ENCODE results near the gene EPHB1.
A peak's percentile ranks its signal among the peaks of the same experiment; 100 is the strongest.

The EPHB1 gene

DNA sequence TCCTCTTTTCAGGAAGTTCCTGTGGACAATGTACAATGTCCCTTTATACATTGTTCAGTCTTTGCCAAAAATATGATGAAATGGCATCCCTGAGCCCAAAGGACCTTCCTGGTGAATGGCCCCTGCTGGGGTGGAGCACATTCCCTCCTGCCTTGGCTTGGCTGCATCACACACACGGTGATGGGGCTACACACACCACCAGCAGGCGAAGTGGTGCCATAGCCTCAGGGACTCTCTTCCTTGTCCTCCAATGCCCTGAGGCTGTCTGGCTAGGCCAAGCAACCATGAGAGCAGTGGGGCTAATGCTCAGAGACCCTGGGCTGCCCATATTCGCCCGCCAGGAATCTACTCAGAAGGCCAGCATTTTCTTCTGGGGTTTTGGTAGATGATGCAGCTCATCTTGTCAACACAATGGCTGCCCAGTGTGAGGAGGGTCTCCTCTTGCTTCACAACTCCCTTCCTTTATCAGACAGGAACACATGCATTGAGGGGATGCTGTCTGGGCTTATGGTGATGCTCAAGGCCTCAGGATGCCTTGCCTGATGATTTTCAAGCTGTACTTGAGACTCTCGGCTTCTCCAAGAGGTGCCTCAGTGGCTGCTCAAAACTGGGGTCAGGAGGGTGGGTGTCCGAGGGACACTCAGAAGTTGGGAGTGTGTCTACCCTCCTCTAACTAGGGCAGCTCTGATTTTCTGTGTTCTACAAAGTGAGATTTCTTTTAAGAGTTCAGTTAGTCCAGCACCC is 40.9 kb upstream of the EPHB1 start:
- H3K9ac ChIP-seq (ENCODE audit: insufficient read length, low read depth) = no peak overlapping the region
- H3K36me3 ChIP-seq (ENCODE audit: insufficient read depth, insufficient read length, low read length) = no peaks in the 10 kb centered on the region
- TF ChIP-seq ZNF274 (IDR thresholded peaks at IDR 0.05; ENCODE audit: low read depth, low read length) (no peak), SUZ12 (IDR thresholded peaks at IDR 0.05; ENCODE audit: extremely low read depth, insufficient read depth, insufficient read length) (no peak), YY1 (IDR thresholded peaks at IDR 0.05; ENCODE audit: insufficient read depth, insufficient read length) (no peak)
- H3K9me3 ChIP-seq (ENCODE audit: insufficient read depth, low read length) = peaks cover 8% of the 10 kb centered on the region; the same call in 1 of the 2 replicates
- no peak for DNase-seq (ENCODE audit: low read depth, low spot score)
- no peak overlapping the region for H3K4me3 ChIP-seq (ENCODE audit: insufficient read length, low read depth)
- H3K4me1 ChIP-seq (ENCODE audit: insufficient read depth, insufficient read length) = no peaks in the 10 kb centered on the region
- no peaks in the 10 kb centered on the region for H3K27me3 ChIP-seq (ENCODE audit: insufficient read depth, insufficient read length)

DNA sequence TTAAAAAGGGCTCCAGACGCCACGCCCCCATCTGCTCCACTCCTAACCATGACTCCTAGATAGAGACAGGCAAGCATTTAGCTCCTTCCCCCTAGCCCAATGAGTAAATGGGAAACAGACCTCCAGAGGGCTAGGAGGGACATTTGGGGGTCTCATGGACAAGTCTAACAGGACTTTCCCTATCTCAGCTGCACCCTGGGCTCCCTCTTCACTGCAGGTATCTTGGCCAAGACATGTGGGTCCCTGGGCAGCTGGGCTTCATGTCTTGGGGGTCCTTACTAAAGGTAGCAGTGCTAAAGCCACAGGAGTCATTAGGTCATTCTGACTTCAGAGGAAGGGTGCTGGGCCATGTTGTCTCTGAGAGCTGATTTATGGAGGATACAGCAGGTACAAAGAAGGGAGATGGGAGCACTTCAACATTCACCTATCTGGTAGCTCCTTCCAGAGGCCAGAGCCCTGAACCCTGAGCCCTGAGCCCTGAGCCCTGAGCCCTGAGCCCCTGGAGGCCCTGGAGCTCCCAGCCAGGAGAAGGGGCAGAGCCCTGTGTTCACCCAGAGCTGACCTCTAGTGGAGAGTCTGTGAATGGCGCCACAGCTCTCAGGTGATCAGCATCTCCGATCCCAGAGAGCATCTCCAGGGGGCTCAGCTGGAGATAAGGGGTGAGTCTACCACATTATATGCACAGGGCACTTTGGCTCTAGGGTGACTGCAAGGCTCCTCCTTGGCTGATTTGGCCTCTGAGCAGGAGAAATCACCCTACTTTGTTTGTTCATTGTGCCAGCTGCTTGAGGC is 40.1 kb upstream of the EPHB1 start:
- TF ChIP-seq YY1 (IDR thresholded peaks at IDR 0.05; ENCODE audit: insufficient read depth, insufficient read length) (no peak), ZNF274 (IDR thresholded peaks at IDR 0.05; ENCODE audit: low read depth, low read length) (no peak), SUZ12 (IDR thresholded peaks at IDR 0.05; ENCODE audit: extremely low read depth, insufficient read depth, insufficient read length) (no peak)
- H3K4me1 ChIP-seq (ENCODE audit: insufficient read depth, insufficient read length) = no peaks in the 10 kb centered on the region
- no peak overlapping the region for H3K9ac ChIP-seq (ENCODE audit: insufficient read length, low read depth)
- no peaks in the 10 kb centered on the region for H3K27me3 ChIP-seq (ENCODE audit: insufficient read depth, insufficient read length)
- peak; percentile 30 for DNase-seq (ENCODE audit: low read depth, low spot score)
- H3K9me3 ChIP-seq (ENCODE audit: insufficient read depth, low read length) = peaks cover 8% of the 10 kb centered on the region; the same call in 1 of the 2 replicates
- no peak overlapping the region for H3K4me3 ChIP-seq (ENCODE audit: insufficient read length, low read depth)
- H3K36me3 ChIP-seq (ENCODE audit: insufficient read depth, insufficient read length, low read length) = no peaks in the 10 kb centered on the region

DNA sequence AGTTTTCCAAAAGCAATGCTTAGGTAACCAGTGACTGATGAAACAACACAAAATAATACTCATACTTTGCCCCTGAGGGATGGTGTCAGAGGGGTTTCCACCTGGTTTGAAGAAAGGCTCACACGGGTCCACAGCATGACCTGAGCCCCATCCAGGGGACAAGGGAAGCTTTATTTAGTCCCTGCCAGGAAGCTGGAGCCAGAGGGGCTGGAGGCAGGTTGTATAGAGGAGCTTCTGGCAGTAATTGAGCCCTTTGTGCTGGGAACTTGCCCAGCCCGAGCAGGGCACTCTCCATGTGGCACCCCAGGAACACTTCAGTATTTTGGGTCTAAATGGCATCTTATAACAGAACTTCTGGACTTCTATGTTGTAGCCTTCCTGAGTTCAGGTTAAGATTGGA is 39.2 kb upstream of the EPHB1 start:
- Histone ChIP-seq H3K9me3 (ENCODE audit: insufficient read depth, low read length) (peaks cover 8% of the 10 kb centered on the region; the same call in 1 of the 2 replicates), H3K9ac (ENCODE audit: insufficient read length, low read depth) (no peak overlapping the region), H3K4me1 (ENCODE audit: insufficient read depth, insufficient read length) (no peaks in the 10 kb centered on the region), H3K4me3 (ENCODE audit: insufficient read length, low read depth) (no peak overlapping the region), H3K27me3 (ENCODE audit: insufficient read depth, insufficient read length) (no peaks in the 10 kb centered on the region), H3K36me3 (ENCODE audit: insufficient read depth, insufficient read length, low read length) (no peaks in the 10 kb centered on the region)
- TF ChIP-seq SUZ12 (IDR thresholded peaks at IDR 0.05; ENCODE audit: extremely low read depth, insufficient read depth, insufficient read length) = no peak
- TF ChIP-seq YY1 (IDR thresholded peaks at IDR 0.05; ENCODE audit: insufficient read depth, insufficient read length) = no peak
- no peak for TF ChIP-seq ZNF274 (IDR thresholded peaks at IDR 0.05; ENCODE audit: low read depth, low read length)
- no peak for DNase-seq (ENCODE audit: low read depth, low spot score)

DNA sequence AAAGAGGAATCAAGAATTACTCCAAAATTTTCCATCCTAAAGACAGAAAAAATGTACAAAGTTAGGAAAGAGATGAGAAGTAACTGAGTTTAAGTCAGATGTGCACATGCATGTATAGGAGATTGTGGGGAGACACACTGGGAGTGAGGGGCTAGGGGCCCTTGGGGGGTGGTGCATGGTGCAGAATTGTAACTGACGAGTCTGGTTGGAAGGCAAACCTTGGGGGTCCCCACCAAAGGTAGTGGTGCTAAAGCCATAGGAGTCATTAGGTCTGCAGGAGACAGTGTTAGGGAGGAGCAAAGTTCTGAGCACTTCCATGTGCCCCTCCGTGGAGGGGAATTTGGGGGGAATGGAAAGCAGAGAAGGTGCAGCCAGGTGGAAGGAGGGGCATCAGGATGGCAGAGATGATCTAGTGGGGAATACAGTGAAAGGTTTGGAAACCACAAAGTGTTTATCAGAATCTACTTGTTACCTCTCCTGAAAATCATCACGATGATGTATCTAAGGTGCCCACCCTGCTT is 37.5 kb upstream of the EPHB1 start:
- H3K36me3 ChIP-seq (ENCODE audit: insufficient read depth, insufficient read length, low read length) = no peaks in the 10 kb centered on the region
- no peak overlapping the region for H3K4me3 ChIP-seq (ENCODE audit: insufficient read length, low read depth)
- no peaks in the 10 kb centered on the region for H3K27me3 ChIP-seq (ENCODE audit: insufficient read depth, insufficient read length)
- DNase-seq (ENCODE audit: low read depth, low spot score) = no peak
- H3K4me1 ChIP-seq (ENCODE audit: insufficient read depth, insufficient read length) = no peaks in the 10 kb centered on the region
- TF ChIP-seq SUZ12 (IDR thresholded peaks at IDR 0.05; ENCODE audit: extremely low read depth, insufficient read depth, insufficient read length) = no peak
- no peak for TF ChIP-seq YY1 (IDR thresholded peaks at IDR 0.05; ENCODE audit: insufficient read depth, insufficient read length)
- TF ChIP-seq ZNF274 (IDR thresholded peaks at IDR 0.05; ENCODE audit: low read depth, low read length) = no peak
- peaks cover 8% of the 10 kb centered on the region; the same call in 1 of the 2 replicates for H3K9me3 ChIP-seq (ENCODE audit: insufficient read depth, low read length)
- H3K9ac ChIP-seq (ENCODE audit: insufficient read length, low read depth) = no peak overlapping the region

DNA sequence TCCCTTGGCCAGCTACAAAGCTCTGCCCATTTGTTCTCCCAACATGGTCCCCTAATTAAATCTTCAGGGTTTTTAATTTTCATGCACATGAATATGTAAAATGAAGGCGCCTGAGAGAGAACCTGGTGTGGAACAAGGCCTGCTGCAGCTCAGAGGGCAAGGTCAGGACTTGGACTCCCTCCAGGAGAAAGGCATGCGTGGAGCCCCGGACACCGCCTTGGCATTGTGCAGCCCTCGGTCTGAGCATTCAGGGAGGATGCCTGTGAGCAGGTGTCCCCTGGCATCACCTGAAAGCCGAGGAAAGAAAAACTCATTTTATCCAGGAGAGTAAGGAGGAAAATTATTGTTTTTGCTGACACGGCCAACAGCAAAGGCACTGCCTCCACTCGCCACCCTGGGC is 33.8 kb upstream of the EPHB1 start:
- H3K9me3 ChIP-seq (ENCODE audit: insufficient read depth, low read length) = no peaks in the 10 kb centered on the region
- TF ChIP-seq ZNF274 (IDR thresholded peaks at IDR 0.05; ENCODE audit: low read depth, low read length) (no peak), SUZ12 (IDR thresholded peaks at IDR 0.05; ENCODE audit: extremely low read depth, insufficient read depth, insufficient read length) (no peak), YY1 (IDR thresholded peaks at IDR 0.05; ENCODE audit: insufficient read depth, insufficient read length) (no peak)
- no peaks in the 10 kb centered on the region for H3K4me1 ChIP-seq (ENCODE audit: insufficient read depth, insufficient read length)
- peaks cover 2% of the 10 kb centered on the region for H3K27me3 ChIP-seq (ENCODE audit: insufficient read depth, insufficient read length)
- H3K36me3 ChIP-seq (ENCODE audit: insufficient read depth, insufficient read length, low read length) = no peaks in the 10 kb centered on the region
- no peak overlapping the region for H3K4me3 ChIP-seq (ENCODE audit: insufficient read length, low read depth)
- H3K9ac ChIP-seq (ENCODE audit: insufficient read length, low read depth) = no peak overlapping the region
- DNase-seq (ENCODE audit: low read depth, low spot score) = no peak

DNA sequence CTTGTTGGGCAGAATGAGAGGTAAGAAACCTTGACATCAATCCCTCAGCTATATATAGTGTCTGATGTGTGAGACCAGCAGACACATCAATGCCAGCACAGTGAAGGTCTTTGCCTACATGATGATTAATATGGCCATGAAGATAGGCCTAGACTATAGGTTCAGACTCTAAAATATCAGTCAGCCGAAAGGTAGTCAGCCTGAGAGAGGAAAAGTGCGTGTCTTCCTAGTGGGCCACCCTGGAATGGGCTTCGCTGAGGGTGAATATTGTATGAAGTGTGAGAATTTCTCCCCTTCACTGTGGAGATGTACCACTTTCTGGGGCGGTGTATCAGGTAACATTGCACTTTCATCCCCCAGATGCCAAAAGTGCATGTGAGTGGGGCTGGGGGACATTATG is 33.0 kb upstream of the EPHB1 start:
- Histone ChIP-seq H3K27me3 (ENCODE audit: insufficient read depth, insufficient read length) (peaks cover 4% of the 10 kb centered on the region), H3K4me1 (ENCODE audit: insufficient read depth, insufficient read length) (no peaks in the 10 kb centered on the region), H3K9me3 (ENCODE audit: insufficient read depth, low read length) (no peaks in the 10 kb centered on the region), H3K9ac (ENCODE audit: insufficient read length, low read depth) (no peak overlapping the region), H3K4me3 (ENCODE audit: insufficient read length, low read depth) (no peak overlapping the region), H3K36me3 (ENCODE audit: insufficient read depth, insufficient read length, low read length) (no peaks in the 10 kb centered on the region)
- DNase-seq (ENCODE audit: low read depth, low spot score) = no peak
- TF ChIP-seq YY1 (IDR thresholded peaks at IDR 0.05; ENCODE audit: insufficient read depth, insufficient read length) (no peak), ZNF274 (IDR thresholded peaks at IDR 0.05; ENCODE audit: low read depth, low read length) (no peak), SUZ12 (IDR thresholded peaks at IDR 0.05; ENCODE audit: extremely low read depth, insufficient read depth, insufficient read length) (no peak)

DNA sequence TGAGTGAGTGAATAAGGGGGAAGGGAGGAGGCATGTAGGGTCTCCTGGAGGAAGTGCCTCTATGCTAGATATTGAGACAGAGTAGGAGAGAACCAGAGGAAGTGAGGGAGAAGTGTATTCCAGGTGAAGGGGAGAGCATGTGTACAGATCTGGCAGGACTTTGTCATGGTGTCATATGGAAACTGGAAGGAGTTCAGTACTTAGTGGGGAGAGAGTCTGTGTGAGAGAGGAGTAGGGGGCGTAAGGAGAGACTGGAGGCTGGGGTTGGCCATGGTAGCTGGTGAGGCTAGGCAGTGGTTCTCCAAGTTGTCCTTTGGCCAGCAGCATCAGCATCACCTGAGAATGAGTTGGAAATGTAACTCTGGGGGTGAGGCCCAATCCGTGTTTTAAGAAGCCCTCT is 29.6 kb upstream of the EPHB1 start:
- H3K4me1 ChIP-seq (ENCODE audit: insufficient read depth, insufficient read length) = no peaks in the 10 kb centered on the region
- no peak for DNase-seq (ENCODE audit: low read depth, low spot score)
- no peak for TF ChIP-seq SUZ12 (IDR thresholded peaks at IDR 0.05; ENCODE audit: extremely low read depth, insufficient read depth, insufficient read length)
- H3K27me3 ChIP-seq (ENCODE audit: insufficient read depth, insufficient read length) = peaks cover 6% of the 10 kb centered on the region
- no peak overlapping the region for H3K9ac ChIP-seq (ENCODE audit: insufficient read length, low read depth)
- no peaks in the 10 kb centered on the region for H3K9me3 ChIP-seq (ENCODE audit: insufficient read depth, low read length)
- no peak overlapping the region for H3K4me3 ChIP-seq (ENCODE audit: insufficient read length, low read depth)
- H3K36me3 ChIP-seq (ENCODE audit: insufficient read depth, insufficient read length, low read length) = no peaks in the 10 kb centered on the region

Data from NT2/D1 (cell line).